GM21528 (cell line): ENCODE measurements around the gene PATL1.
"Not testable (repeated sequence)": the region's sequence is repeated elsewhere in the genome, so short reads cannot be mapped to it uniquely, and the experiment has no call there.

ENCODE experiments used
- ATAC-seq: cut with Tn5 transposase; IDR thresholded peaks from one replicate; pipeline ENCODE4 v1.9.1; 2021; ENCODE audit warnings: mild to moderate bottlenecking, moderate library complexity; ENCODE audit not compliant: unreplicated experiment, low FRiP score

PATL1 gene

DNA sequence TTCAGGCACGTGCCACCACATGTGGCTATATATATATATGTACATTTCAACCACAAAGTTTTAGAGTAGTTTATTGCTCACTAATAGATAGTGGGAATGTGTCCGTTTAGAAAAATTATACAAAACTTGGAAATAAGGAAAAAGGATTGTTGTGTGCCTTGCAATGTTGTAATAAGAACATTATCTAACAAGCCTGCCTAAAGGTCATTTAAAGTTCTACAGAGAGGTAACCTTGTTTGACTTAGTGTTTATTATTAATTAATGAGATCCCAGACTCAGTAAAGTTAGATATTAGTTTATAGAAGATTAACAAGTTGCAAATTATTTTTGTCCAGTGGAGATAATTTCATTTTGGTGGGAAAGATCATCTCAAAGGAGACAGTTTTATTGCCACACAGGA, 5.5 kb upstream of the PATL1 start:
- ATAC-seq = no peak

GRCh38 chr11:59673291-59673690, 4.5 kb upstream of the PATL1 start:
- ATAC-seq = no peak

GRCh38 chr11:59671471-59671870, 2.6 kb upstream of the PATL1 start:
- no peak for ATAC-seq

DNA sequence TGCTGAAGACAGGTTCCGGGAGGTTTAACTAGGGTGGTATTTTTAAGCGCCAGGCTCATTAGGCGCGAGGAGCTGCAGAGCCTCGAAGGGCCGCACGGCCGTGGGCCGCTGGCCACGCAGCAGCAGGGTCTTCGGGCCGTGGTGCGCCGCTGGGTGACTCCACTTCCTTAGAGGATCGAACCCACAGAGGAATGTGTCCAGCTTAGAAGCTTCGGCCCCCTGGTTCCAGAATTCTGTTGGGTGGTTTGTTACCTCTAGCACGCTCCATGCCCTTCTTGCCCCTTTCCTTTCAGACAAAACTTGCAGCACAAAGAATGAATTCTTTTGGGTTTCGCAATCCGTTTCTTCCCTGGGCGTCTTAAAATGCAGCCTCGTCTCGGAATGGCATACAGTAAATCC, 773 bp upstream of the PATL1 start:
- ATAC-seq = peak; percentile 24

DNA sequence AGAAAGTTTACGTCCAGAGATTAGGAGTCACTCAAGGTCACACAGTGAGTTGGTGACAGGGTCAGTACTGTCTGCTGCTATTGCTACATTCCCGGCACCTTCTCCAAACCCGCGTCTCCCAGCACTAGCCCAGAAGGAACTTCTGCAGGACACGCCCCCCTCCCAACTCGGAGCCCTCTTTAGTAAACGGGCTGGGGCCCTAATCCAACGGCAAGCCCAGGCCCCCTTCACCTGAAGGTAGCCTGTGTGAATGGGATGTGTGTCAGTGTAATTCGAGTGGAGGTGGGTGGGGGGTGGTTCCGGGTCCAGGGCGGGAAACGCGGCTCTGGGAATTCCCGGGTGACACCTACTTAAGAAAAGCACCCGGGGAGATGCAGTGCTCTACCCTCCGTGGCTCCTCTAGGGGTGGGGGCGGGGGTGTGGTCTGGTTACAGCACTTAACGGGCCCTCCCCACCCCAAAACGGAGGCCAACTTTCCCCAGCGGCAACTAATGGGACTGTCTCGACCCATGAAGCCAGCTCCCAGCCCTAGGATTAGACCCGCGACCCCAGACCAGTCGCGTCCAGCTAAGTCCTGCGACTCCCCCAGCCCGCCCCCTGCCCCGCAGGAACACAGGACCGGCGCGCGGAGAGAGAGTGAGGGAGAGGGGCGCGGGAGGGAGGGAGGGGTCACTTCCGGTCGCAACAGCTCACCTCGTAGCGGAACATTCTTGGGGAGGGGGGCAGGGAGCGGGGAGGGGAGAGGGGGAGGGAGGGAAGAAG, 468 bp downstream of the PATL1 start:
- peak; percentile 34 for ATAC-seq

- ATAC-seq = no peak
These were observed 1.0 kb downstream of the PATL1 start for GRCh38 chr11:59667812-59668187.

GRCh38 chr11:59666969-59667368, 1.9 kb downstream of the PATL1 start:
- no peak for ATAC-seq

GRCh38 chr11:59660621-59661020, 8.2 kb downstream of the PATL1 start:
- no peak for ATAC-seq

DNA sequence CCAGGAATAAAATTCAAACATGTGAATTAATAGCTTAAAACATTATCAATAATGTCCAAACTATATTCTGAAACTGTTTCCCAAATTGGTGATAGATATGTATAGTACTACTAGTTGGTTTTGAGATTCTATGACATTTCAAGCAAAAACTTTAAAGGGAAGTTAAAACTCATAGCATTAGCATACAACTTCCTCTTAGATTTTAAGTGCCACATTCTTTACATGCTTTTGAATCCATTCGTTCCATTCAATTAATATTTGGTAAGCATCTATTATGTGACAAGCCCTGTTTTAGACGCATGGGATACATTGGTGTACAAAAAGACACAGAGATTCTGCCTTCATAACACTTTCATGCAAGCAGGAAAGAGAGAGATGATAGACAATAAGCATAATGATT, 8.9 kb downstream of the PATL1 start:
- no peak for ATAC-seq

DNA sequence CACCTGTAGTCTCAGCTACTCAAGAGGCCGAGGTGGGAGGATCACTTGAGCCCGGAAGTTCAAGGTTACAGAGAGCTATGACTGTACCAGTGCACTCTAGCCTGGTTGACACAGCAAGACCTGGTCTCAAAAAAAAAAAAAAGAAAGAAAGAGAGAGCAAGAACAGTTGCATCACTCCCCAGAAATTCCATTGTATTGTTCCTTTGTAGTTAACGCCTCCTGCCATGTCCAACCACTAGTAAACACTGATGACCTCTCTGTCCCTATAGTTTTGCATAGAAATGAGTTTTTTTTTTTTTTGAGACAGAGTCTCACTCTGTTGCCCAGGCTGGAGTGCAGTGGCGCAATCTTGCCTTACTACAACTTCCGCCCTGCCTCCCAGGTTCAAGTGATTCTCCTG, 10.8 kb downstream of the PATL1 start:
- no peak for ATAC-seq

GRCh38 chr11:59654893-59655292, 13.9 kb downstream of the PATL1 start:
- ATAC-seq = no peak

DNA sequence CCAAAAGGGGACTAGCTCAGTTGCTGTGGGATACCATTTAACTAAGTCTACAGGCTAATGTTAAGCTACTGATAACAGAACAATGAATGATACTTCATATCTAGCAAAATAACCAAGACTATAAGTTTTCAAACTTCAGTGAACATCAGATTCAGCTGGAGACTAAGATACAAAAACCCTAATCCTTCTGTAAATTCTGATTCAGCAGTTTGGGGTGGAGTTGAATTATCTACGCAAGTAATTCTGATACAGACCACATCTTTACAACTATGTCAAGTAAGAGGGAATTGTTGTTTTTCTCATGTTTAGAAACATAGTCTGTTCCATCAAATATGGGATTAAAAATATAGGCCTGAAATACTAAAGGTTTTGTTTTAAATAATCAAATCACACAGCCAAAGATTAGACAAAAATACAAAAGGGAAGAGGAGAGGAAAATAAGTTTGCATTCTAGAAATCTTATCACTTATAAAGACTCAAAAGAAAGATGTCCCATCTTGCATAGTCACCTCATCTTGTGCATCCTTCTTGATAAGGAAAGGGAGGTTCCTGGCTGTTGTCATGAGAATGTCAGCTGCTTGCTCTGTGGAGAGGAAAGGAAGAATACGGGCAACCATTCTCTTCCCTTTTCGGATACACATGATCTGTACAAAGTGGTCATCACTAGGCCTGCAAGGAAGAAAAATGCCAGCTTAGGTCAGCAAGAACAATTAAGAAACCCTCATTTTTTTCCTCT, 21.4 kb downstream of the PATL1 start:
- no peak for ATAC-seq

- ATAC-seq = no peak
These were observed 24.3 kb downstream of the PATL1 start for GRCh38 chr11:59644528-59644927.

DNA sequence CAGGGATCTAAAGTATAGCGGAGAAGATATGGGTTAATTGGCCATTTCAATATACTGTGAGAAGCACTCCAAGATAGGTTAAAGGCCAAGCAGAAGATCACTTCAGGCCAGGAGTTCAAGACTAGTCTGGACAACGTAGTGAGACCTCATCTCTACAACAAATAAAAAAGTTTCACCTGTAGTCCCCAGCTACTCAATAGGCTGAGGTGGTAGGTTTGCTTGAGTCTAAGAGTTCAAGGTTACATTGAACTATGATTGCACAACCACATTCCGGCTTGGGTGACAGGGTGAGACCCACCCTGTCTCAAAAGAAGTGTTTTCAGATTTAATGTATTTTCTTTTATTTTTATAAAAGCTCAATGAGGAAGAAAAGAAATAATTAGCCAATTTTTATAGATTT, 25.4 kb downstream of the PATL1 start:
- no peak for ATAC-seq

DNA sequence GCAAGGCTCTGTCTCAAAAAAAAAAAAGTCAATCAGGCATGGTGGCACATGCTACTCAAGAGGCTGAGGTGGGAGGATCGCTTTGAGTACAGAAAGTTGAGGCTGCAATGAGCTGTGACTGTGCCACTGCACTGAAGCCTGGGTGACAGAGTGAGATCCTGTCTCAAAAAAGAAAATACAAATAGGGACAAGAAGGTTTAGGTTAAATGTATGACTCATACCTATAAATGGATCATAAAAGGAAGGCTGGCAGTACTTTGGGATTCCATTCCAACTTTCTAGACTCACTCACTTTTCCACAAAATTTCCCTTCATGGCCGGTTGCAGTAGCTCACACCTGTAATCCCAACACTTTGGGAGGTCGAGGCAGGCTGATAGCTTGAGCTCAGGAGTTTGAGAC, 27.7 kb downstream of the PATL1 start:
- ATAC-seq = no peak

DNA sequence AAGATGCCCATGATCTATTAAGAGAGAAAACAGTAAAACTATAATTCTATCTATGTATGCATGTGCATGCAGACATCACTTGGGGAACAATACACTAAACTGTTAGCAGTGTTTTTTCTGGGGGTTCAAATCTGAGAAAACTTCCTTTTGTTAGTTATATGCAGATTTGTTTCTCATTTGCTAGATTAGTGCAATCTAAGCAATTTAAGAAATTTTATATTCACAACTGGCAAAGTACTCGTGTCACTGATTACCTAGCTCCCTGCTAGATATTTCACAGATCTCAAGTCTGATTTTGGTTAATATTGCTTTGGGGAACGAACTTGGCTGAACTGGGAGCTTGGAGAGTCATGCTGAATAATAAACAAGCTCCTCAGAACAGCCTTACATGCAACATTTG, 38.3 kb downstream of the PATL1 start:
- ATAC-seq = no peak

DNA sequence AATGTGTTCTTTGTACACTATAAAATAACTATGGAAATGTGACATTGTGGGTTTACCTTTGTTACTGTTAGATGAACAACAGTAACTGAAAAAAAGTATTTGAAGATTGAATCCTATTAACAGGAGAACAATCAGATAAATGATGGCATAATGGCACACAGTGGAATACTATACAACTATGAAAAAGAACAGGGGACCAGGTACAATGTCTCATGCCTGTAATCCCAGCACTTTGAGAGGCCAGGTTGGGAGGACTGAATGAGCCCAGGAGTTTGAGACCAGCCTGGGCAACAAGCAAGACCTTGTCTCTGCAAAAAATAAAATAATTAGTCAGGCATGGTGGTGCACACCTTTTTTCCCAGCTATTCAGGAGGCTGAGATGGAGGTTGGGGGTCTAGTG, 38.8 kb downstream of the PATL1 start:
- no peak for ATAC-seq

GRCh38 chr11:59626969-59627368, 41.9 kb downstream of the PATL1 start:
- ATAC-seq = not testable (repeated sequence)

GRCh38 chr11:59625703-59626102, 43.1 kb downstream of the PATL1 start:
- no peak for ATAC-seq

DNA sequence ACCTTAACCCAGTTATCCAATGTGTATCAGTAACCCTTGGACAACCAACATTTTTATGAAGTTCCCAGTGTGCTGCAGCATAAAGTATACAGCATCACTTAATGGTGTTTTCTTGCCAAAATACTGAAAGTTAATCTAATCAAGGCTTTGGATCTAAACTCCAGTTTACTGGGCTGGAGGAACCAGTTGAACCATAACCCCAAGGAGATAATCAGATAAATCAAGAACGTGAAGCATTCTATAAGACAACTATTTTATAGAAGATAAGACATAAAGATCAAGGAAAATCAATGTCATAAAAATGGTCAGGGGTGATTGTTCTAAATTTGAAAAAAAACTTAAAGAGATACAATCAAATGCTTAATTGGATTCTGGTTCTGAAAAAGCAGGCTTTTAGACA, 51.0 kb downstream of the PATL1 start:
- no peak for ATAC-seq

GRCh38 chr11:59616396-59616982, 52.3 kb downstream of the PATL1 start:
- no peak for ATAC-seq
